Breast epithelium (tissue), 4 donors: ENCODE results near the gene HMX3. TPM values are rescaled to one million over a fixed set of nuclear protein-coding genes. Genes with fewer than 3 reads are reported as not detected.

ENCODE experiments used
- DNase-seq, 2 donors: peaks; one replicate each; pipeline ENCODE4 v3.0.0-alpha.2; 2019; ENCODE audit warnings: low spot score in 2 of 2
- H3K27ac ChIP-seq, 2 donors: fragments of 200-600 bp; sonication (generic) in 1 of 2; one replicate each; pipeline ENCODE4 v1.5.1; 2016 to 2019; ENCODE audit warnings: mild to moderate bottlenecking in 1 of 2
- H3K27me3 ChIP-seq, 2 donors: fragments of 200-600 bp; sonication (generic) in 1 of 2; one replicate each; pipeline versions ENCODE4 v1.5.1 to v1.6.0; 2017 to 2019; ENCODE audit warnings: control low read depth in 1 of 2, mild to moderate bottlenecking in 1 of 2
- H3K36me3 ChIP-seq: fragments of 200-600 bp; one replicate; pipeline ENCODE4 v1.5.1; 2019
- H3K4me1 ChIP-seq, 2 donors: fragments of 200-600 bp; sonication (generic); one replicate each; pipeline ENCODE4 v1.5.1; 2016 to 2019; ENCODE audit warnings: control low read depth in 1 of 2
- H3K4me3 ChIP-seq, 3 donors: fragments of 200-600 bp; sonication (generic); 1 replicate in 2 of 3; 2 replicates in 1 of 3; pipeline ENCODE4 v1.5.1; 2016 to 2019; ENCODE audit warnings: mild to moderate bottlenecking in 3 of 3, moderate library complexity in 2 of 3
- H3K9me3 ChIP-seq, 2 donors: fragments of 200-600 bp; sonication (generic) in 1 of 2; one replicate each; pipeline ENCODE4 v1.5.1; 2016 to 2019; ENCODE audit warnings: control low read depth in 1 of 2
- CTCF ChIP-seq, 3 donors: fragments of 450-650 bp; IDR thresholded peaks; one replicate each; pipeline ENCODE4 v1.5.1; 2016 to 2017; ENCODE audit warnings: antibody characterized with exemption in 3 of 3, mild to moderate bottlenecking in 3 of 3, moderate library complexity in 3 of 3
- POLR2A ChIP-seq: fragments of 450-650 bp; IDR thresholded peaks from one replicate; pipeline ENCODE4 v1.6.1; 2016; ENCODE audit warnings: antibody characterized with exemption, mild to moderate bottlenecking, moderate library complexity
- POLR2AphosphoS5 ChIP-seq, 3 donors: sonication (generic); formaldehyde crosslinking; IDR thresholded peaks; one replicate each; pipeline ENCODE4 v1.6.1; 2017; ENCODE audit warnings: antibody characterized with exemption in 3 of 3
- intact Hi-C: fragments of 100-400 bp; cut with DNase I; formaldehyde crosslinking; loops from one replicate; pipeline ENCODE4 v1.15.1; 2023; ENCODE audit warnings: low total_unique reads
- total RNA-seq, 3 donors: library from RNA; depleted of rRNA; stranded (reverse); fragments of >200 nt; gene quantifications; one replicate each; pipeline ENCODE4 v1.1.0, GENCODE V29; 2016

HMX3 gene
- total RNA-seq, 3 donors from 2014 or later, result not detected

- Histone ChIP-seq H3K9me3 (no peaks in the 10 kb centered on the region), H3K27ac (no peak overlapping the region), H3K4me3 (peak overlapping the region in 2 of 3 donors; percentile 36 to 60), H3K27me3 (peaks cover 20 to 93% of the 10 kb centered on the region in 2 donors), H3K4me1 (peaks cover 5 to 40% of the 10 kb centered on the region in 2 donors), H3K36me3 (no peaks in the 10 kb centered on the region)
- no peak for DNase-seq
- intact Hi-C loops, result no loop called here
- no peak for TF ChIP-seq CTCF (IDR thresholded peaks at IDR 0.05)
- TF ChIP-seq POLR2AphosphoS5 (IDR thresholded peaks at IDR 0.05), result no peak
- TF ChIP-seq POLR2A, result no peak
Measured at GRCh38 chr10:123149162-123149567, 13.4 kb downstream of the HMX3 start.

- no peaks in the 10 kb centered on the region for H3K36me3 ChIP-seq
- peak overlapping the region; percentile 24 to 60 (median 36) for H3K4me3 ChIP-seq
- no peak for DNase-seq
- TF ChIP-seq CTCF (IDR thresholded peaks at IDR 0.05) (no peak), POLR2AphosphoS5 (IDR thresholded peaks at IDR 0.05) (no peak), POLR2A (no peak)
- no peak overlapping the region for H3K27ac ChIP-seq
- H3K27me3 ChIP-seq, result peaks cover 20 to 88% of the 10 kb centered on the region in 2 donors
- H3K9me3 ChIP-seq, result no peaks in the 10 kb centered on the region
- H3K4me1 ChIP-seq, result peaks cover 5 to 40% of the 10 kb centered on the region in 2 donors
- intact Hi-C loops, result no loop called here
Measured at GRCh38 chr10:123149568-123150270, 13.9 kb downstream of the HMX3 start.

- H3K9me3 ChIP-seq, result no peaks in the 10 kb centered on the region
- DNase-seq, result no peak
- peaks cover 20 to 81% of the 10 kb centered on the region in 2 donors for H3K27me3 ChIP-seq
- intact Hi-C loops, result no loop called here
- TF ChIP-seq CTCF (IDR thresholded peaks at IDR 0.05) (no peak), POLR2AphosphoS5 (IDR thresholded peaks at IDR 0.05) (no peak), POLR2A (no peak)
- H3K4me3 ChIP-seq, result peak overlapping the region in 2 of 3 donors; percentile 36 to 60
- H3K36me3 ChIP-seq, result no peaks in the 10 kb centered on the region
- peaks cover 5 to 40% of the 10 kb centered on the region in 2 donors for H3K4me1 ChIP-seq
- no peak overlapping the region for H3K27ac ChIP-seq
Measured at GRCh38 chr10:123150271-123150985, 14.7 kb downstream of the HMX3 start.

GRCh38 chr10:123150986-123151736 lies 15.4 kb downstream of the HMX3 start:
- Histone ChIP-seq H3K36me3 (no peaks in the 10 kb centered on the region), H3K27me3 (peaks cover 15 to 73% of the 10 kb centered on the region in 2 donors), H3K9me3 (no peaks in the 10 kb centered on the region), H3K27ac (no peak overlapping the region), H3K4me3 (peak overlapping the region in 2 of 3 donors; percentile 29 to 47), H3K4me1 (peaks cover 5 to 37% of the 10 kb centered on the region in 2 donors)
- no peak for TF ChIP-seq POLR2AphosphoS5 (IDR thresholded peaks at IDR 0.05)
- TF ChIP-seq CTCF (IDR thresholded peaks at IDR 0.05), result no peak
- intact Hi-C loops, result no loop called here
- DNase-seq, result no peak
